ENCODE measurements around the gene EDIL3.

GRCh38 chr5:84191281-84191680 lies 193.4 kb downstream of the EDIL3 start:
- TF ChIP-seq CTCF (IDR thresholded peaks at IDR 0.05) (no peak), POLR2A (IDR thresholded peaks at IDR 0.05) (no peak)

Data from suprapubic skin (tissue), 3 donors.